ENCODE data around the gene MAGI2.

The MAGI2 gene

DNA sequence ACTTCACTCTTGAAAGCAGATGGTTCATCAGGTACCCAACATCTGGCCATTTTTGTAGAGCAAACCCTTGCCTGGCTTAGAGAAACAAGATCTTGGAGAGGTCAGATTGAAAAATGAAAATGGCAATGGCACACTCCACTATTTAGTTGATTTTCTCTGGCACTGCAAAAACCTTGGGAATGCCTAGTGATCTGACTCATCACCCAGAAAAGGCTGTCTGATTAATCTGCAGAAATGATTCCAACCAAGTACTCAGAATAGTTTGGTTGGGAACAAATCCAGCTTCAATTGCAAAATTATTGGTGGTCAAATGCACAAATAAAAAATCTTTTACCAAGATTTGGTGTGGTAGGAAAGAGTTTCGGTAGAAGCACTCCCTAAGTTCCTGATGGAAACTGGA lies 1303.7 kb downstream of the MAGI2 start:
- Histone ChIP-seq H3K9me3 (ENCODE audit: low read length) (peaks cover under 1% of the 10 kb centered on the region), H3K4me1 (ENCODE audit: insufficient read depth, low read length) (peaks cover 9% of the 10 kb centered on the region), H3K36me3 (ENCODE audit: insufficient read depth, low read length) (no peaks in the 10 kb centered on the region), H3K27me3 (ENCODE audit: insufficient read depth, low read length) (no peaks in the 10 kb centered on the region), H2AFZ (ENCODE audit: low read depth, low read length) (no peak overlapping the region), H3K4me3 (ENCODE audit: low read length) (no peak overlapping the region)

- peaks cover 4% of the 10 kb centered on the region for H3K9me3 ChIP-seq (ENCODE audit: low read length)
- H3K4me3 ChIP-seq (ENCODE audit: low read length), result no peak overlapping the region
- H2AFZ ChIP-seq (ENCODE audit: low read depth, low read length), result no peak overlapping the region
- H3K27me3 ChIP-seq (ENCODE audit: insufficient read depth, low read length), result no peaks in the 10 kb centered on the region
- peaks cover 9% of the 10 kb centered on the region for H3K4me1 ChIP-seq (ENCODE audit: insufficient read depth, low read length)
- no peaks in the 10 kb centered on the region for H3K36me3 ChIP-seq (ENCODE audit: insufficient read depth, low read length)
Measured at GRCh38 chr7:78148166-78148894, 1305.1 kb downstream of the MAGI2 start.

DNA sequence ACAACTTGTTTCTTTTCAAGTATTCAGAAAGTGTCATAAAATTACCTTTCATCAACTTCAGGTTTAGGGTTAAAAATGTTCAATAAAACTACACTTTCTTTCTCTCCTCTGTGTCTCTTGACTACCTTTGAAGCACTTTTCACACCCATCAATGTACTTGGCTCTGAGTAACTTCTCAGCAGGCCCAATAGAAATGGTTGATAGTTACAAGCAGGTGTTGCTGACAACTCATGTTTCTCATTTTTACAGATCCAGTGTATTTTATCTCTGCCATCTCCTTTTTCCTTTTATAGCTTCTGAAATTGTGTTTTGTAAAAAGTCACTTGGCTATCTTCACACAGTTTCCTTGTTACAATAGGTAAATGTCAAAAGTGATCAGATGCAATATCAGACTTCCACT lies 1306.9 kb downstream of the MAGI2 start:
- Histone ChIP-seq H3K27me3 (ENCODE audit: insufficient read depth, low read length) (no peaks in the 10 kb centered on the region), H3K4me3 (ENCODE audit: low read length) (no peak overlapping the region), H3K9me3 (ENCODE audit: low read length) (peaks cover 4% of the 10 kb centered on the region), H2AFZ (ENCODE audit: low read depth, low read length) (no peak overlapping the region), H3K36me3 (ENCODE audit: insufficient read depth, low read length) (no peaks in the 10 kb centered on the region), H3K4me1 (ENCODE audit: insufficient read depth, low read length) (peaks cover 9% of the 10 kb centered on the region)

GRCh38 chr7:78143661-78144060 lies 1309.8 kb downstream of the MAGI2 start:
- no peak overlapping the region for H3K4me3 ChIP-seq (ENCODE audit: low read length)

GRCh38 chr7:78141522-78142281 lies 1311.8 kb downstream of the MAGI2 start:
- H3K36me3 ChIP-seq (ENCODE audit: insufficient read depth, low read length), result no peaks in the 10 kb centered on the region
- H3K9me3 ChIP-seq (ENCODE audit: low read length), result peaks cover 4% of the 10 kb centered on the region
- no peak overlapping the region for H3K4me3 ChIP-seq (ENCODE audit: low read length)
- H3K4me1 ChIP-seq (ENCODE audit: insufficient read depth, low read length), result peaks cover 29% of the 10 kb centered on the region
- H2AFZ ChIP-seq (ENCODE audit: low read depth, low read length), result no peak overlapping the region
- H3K27me3 ChIP-seq (ENCODE audit: insufficient read depth, low read length), result no peaks in the 10 kb centered on the region

More at GRCh38 chr7:78143661-78144060, 1309.8 kb downstream of the MAGI2 start:
- peaks cover 24% of the 10 kb centered on the region for H3K4me1 ChIP-seq (ENCODE audit: insufficient read depth, low read length)
- H3K9me3 ChIP-seq (ENCODE audit: low read length), result peaks cover 4% of the 10 kb centered on the region
- H3K27me3 ChIP-seq (ENCODE audit: insufficient read depth, low read length), result no peaks in the 10 kb centered on the region
- no peaks in the 10 kb centered on the region for H3K36me3 ChIP-seq (ENCODE audit: insufficient read depth, low read length)
- H2AFZ ChIP-seq (ENCODE audit: low read depth, low read length), result no peak overlapping the region

DNA sequence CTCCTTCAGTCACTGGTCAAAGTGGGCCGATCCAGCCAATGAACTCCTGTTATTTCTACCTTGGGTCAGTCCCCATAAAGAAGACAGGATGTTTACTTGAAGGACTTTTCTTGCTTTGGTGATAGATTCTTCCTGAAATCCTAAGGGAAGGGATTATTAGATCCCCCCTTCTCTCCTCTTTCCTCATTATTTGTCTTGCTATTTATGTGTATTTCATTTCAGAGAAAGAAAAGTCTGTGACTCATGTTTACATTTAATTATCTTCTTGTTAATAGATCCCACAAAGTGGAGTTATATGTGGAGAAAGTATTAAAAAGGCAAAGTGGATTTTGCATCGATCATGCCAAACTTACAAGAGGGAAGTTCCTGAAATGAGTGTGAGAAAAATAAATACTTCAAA lies 1313.4 kb downstream of the MAGI2 start:
- Histone ChIP-seq H3K9me3 (ENCODE audit: low read length) (peaks cover 4% of the 10 kb centered on the region), H2AFZ (ENCODE audit: low read depth, low read length) (no peak overlapping the region), H3K4me1 (ENCODE audit: insufficient read depth, low read length) (peaks cover 28% of the 10 kb centered on the region), H3K4me3 (ENCODE audit: low read length) (no peak overlapping the region), H3K27me3 (ENCODE audit: insufficient read depth, low read length) (no peaks in the 10 kb centered on the region), H3K36me3 (ENCODE audit: insufficient read depth, low read length) (no peaks in the 10 kb centered on the region)

DNA sequence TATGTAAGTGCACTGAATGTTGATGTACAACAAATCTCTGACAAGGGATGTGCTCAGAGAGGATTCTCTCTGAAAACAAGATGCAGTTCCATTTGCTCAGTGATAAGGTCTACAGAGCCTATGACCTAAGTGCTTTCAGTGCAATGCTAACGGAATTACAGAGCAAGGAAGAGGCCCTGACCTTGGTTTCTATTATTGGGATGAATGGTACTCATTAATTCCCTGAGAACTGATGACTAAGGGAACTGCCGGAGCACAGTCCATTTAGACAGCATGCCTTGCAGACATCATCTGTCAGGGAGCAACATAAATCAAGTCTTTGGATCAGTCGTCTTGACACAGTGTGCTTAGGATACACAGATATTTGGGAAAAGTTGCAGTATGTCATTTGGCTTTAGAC lies 1314.1 kb downstream of the MAGI2 start:
- H3K4me1 ChIP-seq (ENCODE audit: insufficient read depth, low read length), result peaks cover 28% of the 10 kb centered on the region
- H3K36me3 ChIP-seq (ENCODE audit: insufficient read depth, low read length), result no peaks in the 10 kb centered on the region
- no peak overlapping the region for H3K4me3 ChIP-seq (ENCODE audit: low read length)
- no peaks in the 10 kb centered on the region for H3K27me3 ChIP-seq (ENCODE audit: insufficient read depth, low read length)
- H3K9me3 ChIP-seq (ENCODE audit: low read length), result no peaks in the 10 kb centered on the region
- H2AFZ ChIP-seq (ENCODE audit: low read depth, low read length), result no peak overlapping the region

GRCh38 chr7:78134774-78135173 lies 1318.7 kb downstream of the MAGI2 start:
- no peak overlapping the region for H3K4me3 ChIP-seq (ENCODE audit: low read length)

DNA sequence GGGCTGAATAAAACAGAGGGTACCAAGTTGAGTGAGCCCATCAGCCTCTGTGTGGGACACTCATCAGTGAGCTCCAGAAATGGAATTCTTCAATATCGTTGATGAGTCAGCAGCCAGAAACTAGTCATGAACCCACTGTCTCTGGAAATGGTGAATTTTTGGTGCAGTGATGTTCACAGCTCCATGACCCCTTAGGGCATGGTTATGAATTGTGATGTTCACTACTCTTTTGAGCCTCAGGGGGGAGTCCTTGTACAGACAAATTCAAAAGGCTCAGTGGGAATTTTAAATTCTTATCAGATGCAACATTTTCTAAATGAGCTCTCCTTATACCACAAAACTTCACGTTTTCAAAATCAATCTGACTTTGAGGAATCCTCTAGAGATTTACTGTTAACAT lies 1319.2 kb downstream of the MAGI2 start:
- H3K9me3 ChIP-seq (ENCODE audit: low read length), result no peaks in the 10 kb centered on the region
- H3K36me3 ChIP-seq (ENCODE audit: insufficient read depth, low read length), result peaks cover 8% of the 10 kb centered on the region
- no peak overlapping the region for H3K4me3 ChIP-seq (ENCODE audit: low read length)
- H3K4me1 ChIP-seq (ENCODE audit: insufficient read depth, low read length), result peaks cover 18% of the 10 kb centered on the region
- no peak overlapping the region for H2AFZ ChIP-seq (ENCODE audit: low read depth, low read length)
- H3K27me3 ChIP-seq (ENCODE audit: insufficient read depth, low read length), result no peaks in the 10 kb centered on the region

More at GRCh38 chr7:78134774-78135173, 1318.7 kb downstream of the MAGI2 start:
- peaks cover 8% of the 10 kb centered on the region for H3K36me3 ChIP-seq (ENCODE audit: insufficient read depth, low read length)
- no peaks in the 10 kb centered on the region for H3K27me3 ChIP-seq (ENCODE audit: insufficient read depth, low read length)
- no peaks in the 10 kb centered on the region for H3K9me3 ChIP-seq (ENCODE audit: low read length)
- peaks cover 24% of the 10 kb centered on the region for H3K4me1 ChIP-seq (ENCODE audit: insufficient read depth, low read length)
- no peak overlapping the region for H2AFZ ChIP-seq (ENCODE audit: low read depth, low read length)

- Histone ChIP-seq H2AFZ (ENCODE audit: low read depth, low read length) (no peak overlapping the region), H3K4me3 (ENCODE audit: low read length) (no peak overlapping the region), H3K9me3 (ENCODE audit: low read length) (no peaks in the 10 kb centered on the region), H3K4me1 (ENCODE audit: insufficient read depth, low read length) (no peaks in the 10 kb centered on the region), H3K36me3 (ENCODE audit: insufficient read depth, low read length) (peaks cover 9% of the 10 kb centered on the region), H3K27me3 (ENCODE audit: insufficient read depth, low read length) (no peaks in the 10 kb centered on the region)
Measured at GRCh38 chr7:78130446-78131215, 1322.8 kb downstream of the MAGI2 start.

GRCh38 chr7:78129865-78130264 lies 1323.6 kb downstream of the MAGI2 start:
- Histone ChIP-seq H3K27me3 (ENCODE audit: insufficient read depth, low read length) (no peaks in the 10 kb centered on the region), H3K9me3 (ENCODE audit: low read length) (no peaks in the 10 kb centered on the region), H3K4me3 (ENCODE audit: low read length) (no peak overlapping the region), H3K36me3 (ENCODE audit: insufficient read depth, low read length) (peaks cover 12% of the 10 kb centered on the region), H3K4me1 (ENCODE audit: insufficient read depth, low read length) (no peaks in the 10 kb centered on the region), H2AFZ (ENCODE audit: low read depth, low read length) (no peak overlapping the region)

- Histone ChIP-seq H3K9me3 (ENCODE audit: low read length) (no peaks in the 10 kb centered on the region), H3K4me3 (ENCODE audit: low read length) (no peak overlapping the region), H3K4me1 (ENCODE audit: insufficient read depth, low read length) (no peaks in the 10 kb centered on the region), H3K36me3 (ENCODE audit: insufficient read depth, low read length) (peaks cover 8% of the 10 kb centered on the region), H2AFZ (ENCODE audit: low read depth, low read length) (no peak overlapping the region), H3K27me3 (ENCODE audit: insufficient read depth, low read length) (no peaks in the 10 kb centered on the region)
Measured at GRCh38 chr7:78127009-78127408, 1326.5 kb downstream of the MAGI2 start.

- Histone ChIP-seq H3K9me3 (ENCODE audit: low read length) (no peaks in the 10 kb centered on the region), H3K36me3 (ENCODE audit: insufficient read depth, low read length) (peaks cover 4% of the 10 kb centered on the region), H3K4me1 (ENCODE audit: insufficient read depth, low read length) (no peaks in the 10 kb centered on the region), H3K27me3 (ENCODE audit: insufficient read depth, low read length) (no peaks in the 10 kb centered on the region), H2AFZ (ENCODE audit: low read depth, low read length) (no peak overlapping the region), H3K4me3 (ENCODE audit: low read length) (no peak overlapping the region)
Measured at GRCh38 chr7:78125884-78126283, 1327.6 kb downstream of the MAGI2 start.
